Spleen (tissue), 7 donors: ENCODE measurements around the gene CREB3L2.

Experiments
- CTCF ChIP-seq, 11 experiments: fragments of 200-600 bp in 7 of 11; fragments of 450-650 bp in 4 of 11; sonication (generic) in 4 of 11; IDR thresholded peaks in 8 of 11; conservative IDR thresholded peaks in 3 of 11; 1 replicate in 7 of 11; 2 replicates in 4 of 11; pipeline versions ENCODE4 v1.4.0 to v1.8.0; 2016 to 2021; ENCODE audit warnings: antibody characterized with exemption in 11 of 11, inconsistent platforms in 4 of 11, mild to moderate bottlenecking in 1 of 11
- POLR2A ChIP-seq, 3 donors: fragments of 450-650 bp; IDR thresholded peaks; one replicate each; pipeline ENCODE4 v1.5.1; 2017; ENCODE audit warnings: antibody characterized with exemption in 3 of 3, mild to moderate bottlenecking in 1 of 3
- POLR2AphosphoS5 ChIP-seq, 3 donors: sonication (generic); formaldehyde crosslinking; IDR thresholded peaks; one replicate each; pipeline ENCODE4 v1.5.1; 2017; ENCODE audit warnings: antibody characterized with exemption in 3 of 3
- donor health status: DM: no; HTN: no; CAD: no; lungs with moderate emphysema.
- donor health status: DM: no; HTN: no; CAD: no.
- donor health status: DM: no; HTN: no; CAD: no.

- TF ChIP-seq CTCF (IDR thresholded peaks at IDR 0.05 in 8 of 11, conservative IDR thresholded peaks at IDR 0.05 in 3 of 11) (no peak), POLR2AphosphoS5 (IDR thresholded peaks at IDR 0.05) (no peak), POLR2A (IDR thresholded peaks at IDR 0.05) (no peak)
Observed at GRCh38 chr7:137981175-137981574, 20.7 kb downstream of the CREB3L2 start.
